Skin epidermis (tissue), 12 donors: ENCODE results near the gene TMIE.

Source experiments
- H3K27ac ChIP-seq, 21 experiments: fragments of 200-600 bp; sonication (generic) in 11 of 21; one replicate each; pipeline ENCODE4 v1.5.0; 2020; ENCODE audit warnings: mild to moderate bottlenecking in 3 of 21, inconsistent platforms in 2 of 21, moderate library complexity in 2 of 21
- H3K4me3 ChIP-seq, 7 experiments: fragments of 200-600 bp; sonication (generic) in 2 of 7; one replicate each; pipeline ENCODE4 v1.5.0; 2020; ENCODE audit warnings: inconsistent platforms in 2 of 7, mild to moderate bottlenecking in 2 of 7, moderate library complexity in 1 of 7

Gene TMIE

DNA sequence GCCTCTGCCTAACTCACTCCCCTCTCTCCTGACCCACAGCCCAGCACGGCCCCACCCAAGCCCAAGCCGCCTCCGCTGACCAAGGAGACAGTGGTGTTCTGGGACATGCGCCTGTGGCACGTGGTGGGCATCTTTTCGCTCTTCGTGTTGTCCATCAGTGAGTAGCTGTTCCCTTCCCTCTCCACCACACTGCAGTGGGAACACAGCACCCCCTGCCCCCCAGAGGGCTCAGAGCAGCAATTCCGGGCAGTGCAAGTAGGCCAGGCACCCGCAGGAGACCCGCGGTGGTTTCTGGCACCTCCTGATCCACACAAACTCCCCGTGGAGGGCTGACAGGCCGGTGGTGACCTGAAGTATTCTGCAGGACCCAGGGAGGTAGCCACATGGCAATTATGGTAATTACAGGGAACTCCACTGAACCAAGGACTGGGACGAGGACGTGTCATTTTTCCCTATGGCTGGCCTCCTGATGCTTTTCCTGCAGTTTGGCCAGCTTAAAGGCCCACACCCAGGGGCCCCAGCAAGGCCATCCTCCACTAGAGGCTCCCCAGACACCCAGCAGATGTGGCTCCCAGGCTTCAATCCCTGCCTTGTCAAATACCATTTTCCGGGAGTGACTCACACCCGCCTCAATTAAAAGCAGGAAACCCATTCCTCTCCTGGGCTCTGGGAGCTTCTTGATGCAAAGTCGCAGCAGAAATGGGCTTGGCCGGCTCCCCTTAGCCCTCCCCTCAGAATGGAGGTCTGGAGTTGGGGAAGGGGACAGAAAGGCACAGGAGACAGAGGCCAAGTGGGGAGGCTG is 4.8 kb downstream of the TMIE start:
- Histone ChIP-seq H3K27ac (peak overlapping the region in 1 of 21 experiments; percentile 5), H3K4me3 (no peak overlapping the region)

DNA sequence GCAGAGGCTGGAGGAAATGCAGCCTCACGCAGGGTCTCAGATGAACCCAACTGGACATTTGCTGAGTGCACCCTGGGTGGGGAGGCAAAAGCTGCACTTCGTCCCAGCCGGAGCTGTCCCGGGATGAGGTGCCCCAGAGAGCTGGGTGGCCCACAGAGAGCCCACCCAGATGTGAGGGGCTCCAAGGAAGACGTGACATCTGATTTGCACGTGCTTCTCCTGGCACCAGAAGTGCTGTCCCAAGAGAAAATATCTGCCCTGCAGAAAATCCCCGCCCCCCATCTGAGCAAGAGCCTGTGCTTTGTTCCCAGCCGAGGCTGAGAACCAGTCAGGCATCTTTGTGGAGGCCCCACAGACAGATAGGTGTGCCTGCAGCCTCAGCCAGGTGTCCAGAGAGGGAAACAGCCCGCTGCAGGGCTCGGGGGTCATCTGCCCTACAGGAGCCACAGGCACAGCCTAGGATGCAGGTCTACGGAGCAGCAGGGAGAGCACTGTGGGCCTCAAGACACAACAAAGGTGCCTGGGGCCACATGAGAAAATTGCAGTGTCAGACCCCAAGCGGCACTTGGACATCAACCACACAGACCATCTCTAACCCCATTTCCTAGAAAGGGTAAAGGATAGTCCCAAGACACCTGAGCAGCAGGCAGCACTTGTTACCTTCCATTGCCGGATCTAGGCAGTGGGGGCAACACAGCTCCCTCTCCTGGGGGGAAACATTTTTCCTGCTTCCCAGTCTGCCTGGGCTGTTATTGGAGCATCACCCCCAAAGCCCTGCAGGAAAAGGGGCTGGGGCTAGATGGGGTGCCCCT is 5.8 kb downstream of the TMIE start:
- no peak overlapping the region for H3K27ac ChIP-seq
- H3K4me3 ChIP-seq = no peak overlapping the region

DNA sequence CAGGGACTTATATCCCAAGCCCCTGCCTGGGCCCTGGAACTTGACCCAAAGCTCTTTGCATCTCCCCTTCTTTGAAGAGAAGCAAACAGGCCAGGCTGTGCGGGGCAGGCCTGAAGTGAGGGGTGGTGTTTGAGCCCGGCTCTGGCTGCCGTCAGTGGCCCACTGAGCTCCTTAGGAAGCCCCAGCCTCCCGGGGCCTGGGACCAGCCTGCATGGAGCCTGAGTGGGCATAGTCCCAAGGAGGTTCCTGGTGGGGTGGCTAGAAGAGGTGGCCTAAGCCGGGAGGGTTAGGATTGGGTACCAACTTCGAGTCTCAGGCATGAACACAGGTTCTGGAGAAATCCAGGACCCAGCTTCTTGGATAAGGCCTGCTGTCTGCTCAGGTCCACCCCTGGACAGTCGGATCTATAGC is 6.4 kb downstream of the TMIE start:
- no peak overlapping the region for H3K4me3 ChIP-seq
- no peak overlapping the region for H3K27ac ChIP-seq

- Histone ChIP-seq H3K4me3 (no peak overlapping the region), H3K27ac (no peak overlapping the region)
Measured at GRCh38 chr3:46708401-46709156, 7.4 kb downstream of the TMIE start.

GRCh38 chr3:46709157-46709654 is 8.0 kb downstream of the TMIE start:
- Histone ChIP-seq H3K27ac (no peak overlapping the region), H3K4me3 (no peak overlapping the region)

DNA sequence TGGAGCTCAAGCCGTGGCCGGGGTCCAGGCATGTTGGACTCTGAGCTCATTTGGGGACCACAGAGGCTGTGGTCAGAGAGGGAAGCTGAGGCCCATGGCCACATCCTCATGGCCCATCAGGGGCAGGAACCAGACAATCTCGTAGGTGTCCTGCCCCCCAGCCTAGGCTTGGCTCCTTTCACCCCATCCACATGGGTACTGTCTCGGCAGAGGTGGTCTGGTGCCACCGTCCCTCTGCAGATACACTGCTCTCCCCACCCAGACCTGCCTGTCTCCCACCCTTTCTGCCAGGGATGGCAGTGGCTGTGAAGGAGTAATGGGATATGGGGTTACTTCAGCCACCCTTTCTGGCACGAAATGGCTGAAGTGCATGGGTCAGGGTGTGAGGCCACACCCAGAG is 8.5 kb downstream of the TMIE start:
- H3K27ac ChIP-seq = no peak overlapping the region
- H3K4me3 ChIP-seq = no peak overlapping the region

- Histone ChIP-seq H3K27ac (no peak overlapping the region), H3K4me3 (no peak overlapping the region)
Measured at GRCh38 chr3:46710229-46710628, 9.0 kb downstream of the TMIE start.

GRCh38 chr3:46710671-46711295 is 9.6 kb downstream of the TMIE start:
- Histone ChIP-seq H3K27ac (no peak overlapping the region), H3K4me3 (no peak overlapping the region)

DNA sequence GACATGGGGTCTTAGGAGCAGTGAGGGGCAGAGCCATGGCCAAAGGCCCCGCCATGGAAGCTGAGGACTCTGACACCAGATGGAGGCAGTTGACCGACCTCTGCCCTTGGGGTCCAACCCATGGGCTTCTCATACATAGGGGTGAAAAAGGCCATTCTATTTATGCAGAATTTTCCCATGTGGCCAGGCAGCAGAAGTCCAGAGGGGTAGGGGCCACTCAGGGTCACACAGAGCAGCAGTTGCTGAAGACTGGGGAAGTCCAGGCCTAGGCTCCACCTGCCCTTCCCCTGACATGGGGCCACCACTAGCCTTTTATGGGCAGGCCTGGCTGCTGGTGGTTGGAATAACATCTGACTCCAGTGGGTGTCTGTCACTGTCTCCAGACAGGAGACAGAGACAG is 10.1 kb downstream of the TMIE start:
- Histone ChIP-seq H3K4me3 (no peak overlapping the region), H3K27ac (no peak overlapping the region)

DNA sequence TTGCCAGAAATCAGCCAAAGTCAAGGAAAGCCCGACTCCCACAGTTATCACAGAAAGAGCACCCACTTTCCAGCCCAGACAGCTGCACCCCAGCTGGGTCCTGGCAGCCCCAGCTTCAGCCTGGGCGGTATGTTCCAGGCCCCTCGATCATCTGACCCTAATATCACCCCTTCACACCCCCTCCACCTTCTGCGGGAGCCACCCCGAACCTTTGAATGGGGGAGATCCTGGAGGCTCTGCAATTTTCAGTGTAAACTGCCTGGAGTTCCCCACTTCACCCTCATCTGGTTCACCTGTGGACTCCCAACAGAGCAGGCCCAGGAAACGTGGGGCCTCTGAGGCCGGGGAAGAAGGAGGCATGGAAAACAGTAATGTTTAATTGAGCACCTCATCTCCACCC is 10.6 kb downstream of the TMIE start:
- Histone ChIP-seq H3K4me3 (no peak overlapping the region), H3K27ac (no peak overlapping the region)

GRCh38 chr3:46712191-46713049 is 11.2 kb downstream of the TMIE start:
- Histone ChIP-seq H3K4me3 (no peak overlapping the region), H3K27ac (no peak overlapping the region)

DNA sequence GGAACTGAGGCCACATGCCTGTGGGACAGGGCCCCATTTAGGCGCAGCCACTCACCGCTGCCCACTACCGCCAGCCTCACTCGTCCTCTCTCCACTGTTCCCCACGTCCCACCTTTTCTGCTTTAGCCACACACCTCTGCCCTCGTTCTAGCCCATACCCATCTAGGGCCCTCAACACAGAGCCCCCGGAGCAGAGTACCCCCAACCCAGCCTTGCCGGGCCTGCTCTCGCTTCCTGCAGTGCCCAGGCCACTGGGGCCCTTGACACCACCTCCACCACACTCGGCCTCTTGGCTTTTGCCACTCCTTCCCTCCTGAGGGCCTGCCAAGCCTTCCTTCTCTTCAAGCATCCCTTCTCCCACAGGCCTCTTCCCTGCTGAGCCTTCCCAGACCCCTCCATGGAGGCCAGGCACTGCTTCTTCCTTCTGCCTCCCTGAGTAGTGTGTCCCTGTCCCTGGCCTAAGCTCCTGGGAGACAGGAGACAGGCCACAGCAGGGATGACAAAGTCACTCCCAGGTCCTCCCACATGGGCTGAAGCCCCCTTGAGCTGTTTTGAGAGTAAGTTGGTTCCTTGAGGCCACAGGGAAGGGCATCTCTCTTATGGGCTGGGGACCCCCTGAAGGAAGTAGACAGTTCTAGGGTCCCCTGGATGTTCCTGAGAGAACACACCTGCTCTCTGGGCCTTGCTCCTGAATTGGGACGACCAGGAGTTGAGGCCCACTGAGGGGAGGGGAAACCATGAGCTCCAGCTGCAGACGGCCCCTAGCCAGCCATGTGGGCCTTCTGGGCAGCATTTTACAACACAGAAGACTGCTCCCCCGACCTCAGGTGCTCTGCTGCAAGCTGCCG is 12.1 kb downstream of the TMIE start:
- no peak overlapping the region for H3K4me3 ChIP-seq
- H3K27ac ChIP-seq = peak overlapping the region in 1 of 21 experiments; percentile 11

DNA sequence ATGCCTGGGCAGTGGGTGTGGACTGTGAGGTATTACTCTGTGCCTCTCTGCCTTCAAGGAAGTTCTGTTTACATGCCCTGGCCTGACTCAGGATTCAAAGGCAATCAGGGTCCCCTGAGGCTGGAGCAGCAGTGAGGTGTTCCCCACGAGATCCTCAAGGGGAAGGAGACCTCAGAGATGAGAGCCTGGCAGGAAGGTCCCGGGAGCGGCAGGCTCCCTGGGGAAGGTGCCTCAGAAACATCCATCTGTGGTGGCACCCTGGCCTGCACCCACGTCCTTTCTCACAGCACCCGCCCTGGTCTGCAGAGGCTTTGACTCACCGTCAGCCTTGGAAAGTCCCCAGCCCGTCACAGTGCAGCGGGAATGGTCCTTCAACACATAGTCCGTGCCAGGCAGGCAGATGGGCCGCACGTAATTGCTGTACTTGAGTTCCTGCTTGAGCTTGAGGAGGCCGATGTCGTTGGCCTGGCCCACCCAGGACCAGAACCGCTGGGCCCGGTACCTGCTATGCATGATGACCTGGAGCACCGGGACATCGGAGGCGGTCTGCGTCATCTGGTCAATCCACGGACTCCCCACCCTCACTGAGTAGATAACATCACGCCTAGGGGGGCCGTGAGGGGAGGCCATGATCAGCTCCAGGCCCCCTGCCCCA is 12.8 kb downstream of the TMIE start:
- H3K27ac ChIP-seq = peak overlapping the region in 1 of 21 experiments; percentile 11
- H3K4me3 ChIP-seq = no peak overlapping the region

DNA sequence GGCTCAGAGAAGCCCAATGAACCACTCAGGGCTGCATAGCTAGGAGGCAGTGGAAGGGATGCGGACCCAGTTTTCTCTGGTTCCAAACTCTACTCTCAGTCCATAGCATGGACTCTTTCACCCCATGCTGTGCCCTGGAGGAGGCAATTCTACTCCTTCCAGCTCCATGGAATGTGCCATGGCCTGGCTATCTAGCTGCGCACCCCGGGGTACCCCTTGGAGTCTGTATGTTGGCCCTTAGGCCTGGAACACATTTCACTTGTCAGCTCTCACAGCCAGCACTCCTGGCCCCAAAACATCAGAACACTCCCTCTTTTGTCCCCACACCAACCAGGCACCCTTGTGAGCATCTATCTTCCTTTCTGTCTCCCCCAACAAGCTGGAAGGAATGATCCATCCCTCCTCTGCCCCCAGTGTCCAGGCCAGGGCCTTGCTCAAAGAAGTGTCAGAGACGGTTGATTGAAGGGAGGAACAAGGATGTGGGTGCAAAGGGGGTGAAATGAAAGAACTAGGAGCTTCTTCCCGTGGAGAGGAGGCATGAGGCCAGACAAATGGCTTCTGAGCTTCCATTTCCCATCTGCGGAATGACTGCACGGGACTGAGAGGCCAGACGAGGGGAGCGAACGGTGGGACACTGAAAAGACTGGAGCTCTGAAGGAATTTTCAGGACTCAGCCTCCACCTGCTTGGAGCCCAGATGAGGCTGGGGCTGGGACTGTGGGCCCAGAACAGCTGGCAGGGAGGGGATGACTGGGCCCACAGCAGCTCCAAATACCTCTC is 13.7 kb downstream of the TMIE start:
- no peak overlapping the region for H3K27ac ChIP-seq
- no peak overlapping the region for H3K4me3 ChIP-seq

DNA sequence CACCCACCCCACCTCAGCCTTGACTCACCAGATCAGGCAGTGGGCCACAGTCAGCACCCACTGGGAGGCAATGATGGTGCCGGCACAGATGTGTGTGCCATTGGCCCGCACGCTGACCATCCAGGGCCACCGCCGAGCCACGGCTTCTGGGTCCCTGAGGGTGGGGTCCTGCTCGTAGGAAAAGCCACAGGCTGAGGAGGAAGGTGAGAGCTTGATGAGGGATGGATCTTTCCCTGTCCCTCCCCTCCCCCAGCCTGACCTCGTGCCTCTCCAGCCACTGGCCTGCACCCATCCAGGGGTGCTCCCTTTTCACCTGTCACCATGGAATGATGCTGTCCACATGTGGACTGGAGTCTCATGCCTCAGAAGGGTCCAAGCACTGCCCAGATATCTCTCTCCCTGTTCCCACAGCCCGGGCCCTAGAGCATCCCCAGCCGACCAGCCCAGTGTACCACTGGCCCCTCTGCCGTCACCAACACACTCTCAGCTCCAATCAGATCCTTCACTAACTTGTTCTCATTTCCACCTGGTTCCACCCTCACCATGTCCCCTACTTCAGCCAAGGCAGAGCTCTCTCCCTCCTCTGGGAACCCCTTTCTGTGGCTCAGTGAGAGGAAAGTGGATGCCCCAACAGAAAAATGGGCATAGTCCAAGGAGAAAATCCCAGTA is 14.4 kb downstream of the TMIE start:
- Histone ChIP-seq H3K27ac (no peak overlapping the region), H3K4me3 (no peak overlapping the region)
